EH (cell line): ENCODE results near the gene FOXD4L6.
A peak's percentile ranks its signal among the peaks of the same experiment; 100 is the strongest.
"Not testable (repeated sequence)": the region's sequence is repeated elsewhere in the genome, so short reads cannot be mapped to it uniquely, and the experiment has no call there.

Source experiments
- DNase-seq: peaks from one replicate; pipeline ENCODE4 v3.0.0-alpha.2; 2015; ENCODE audit warnings: low read depth

FOXD4L6 gene

GRCh38 chr9:41100508-41100907, 28.0 kb downstream of the FOXD4L6 start:
- not testable (repeated sequence) for DNase-seq

- not testable (repeated sequence) for DNase-seq
Observed at GRCh38 chr9:41098759-41099158, 29.7 kb downstream of the FOXD4L6 start.

DNA sequence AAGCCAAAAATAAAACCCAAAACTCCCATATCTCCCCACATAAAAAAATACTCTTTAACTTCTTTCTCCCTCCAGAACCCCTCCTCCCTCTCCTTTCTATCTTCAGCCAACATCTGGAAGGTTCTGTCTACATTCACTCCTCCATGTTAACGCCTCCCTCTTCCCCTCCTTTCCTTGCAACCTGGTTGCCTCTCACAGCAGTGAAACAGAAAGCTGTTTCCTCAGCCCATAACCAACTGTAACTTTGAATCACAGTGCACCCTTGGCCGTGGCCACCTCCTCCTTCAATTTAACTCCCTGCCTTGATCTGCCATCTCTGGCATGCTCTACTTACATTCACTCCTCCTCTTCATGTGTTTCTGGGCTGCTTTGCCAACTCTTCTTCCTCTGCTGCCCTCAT, 33.4 kb downstream of the FOXD4L6 start:
- DNase-seq, result not testable (repeated sequence)

GRCh38 chr9:41094010-41094773, 34.3 kb downstream of the FOXD4L6 start:
- DNase-seq, result peak; percentile 11

DNA sequence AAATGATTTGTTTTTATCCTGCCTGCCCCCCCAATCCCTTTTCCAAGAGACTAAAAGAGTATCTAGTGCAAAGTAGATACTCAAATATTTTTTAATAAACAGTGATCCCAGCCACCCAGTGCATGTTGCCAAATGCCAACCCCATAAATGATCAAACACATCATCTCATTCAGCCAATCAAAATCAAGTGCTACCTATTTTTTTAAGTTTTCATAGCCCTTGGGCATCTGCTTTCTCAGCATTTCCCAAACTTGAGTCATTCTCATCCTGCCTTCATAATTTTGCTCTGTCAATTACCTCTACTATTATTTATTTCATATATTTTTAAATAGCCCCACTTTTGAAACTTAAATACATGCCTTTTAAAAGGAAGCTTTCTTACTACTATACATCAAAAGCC, 37.6 kb downstream of the FOXD4L6 start:
- DNase-seq, result not testable (repeated sequence)

- not testable (repeated sequence) for DNase-seq
Observed at GRCh38 chr9:41090386-41090785, 38.1 kb downstream of the FOXD4L6 start.

DNA sequence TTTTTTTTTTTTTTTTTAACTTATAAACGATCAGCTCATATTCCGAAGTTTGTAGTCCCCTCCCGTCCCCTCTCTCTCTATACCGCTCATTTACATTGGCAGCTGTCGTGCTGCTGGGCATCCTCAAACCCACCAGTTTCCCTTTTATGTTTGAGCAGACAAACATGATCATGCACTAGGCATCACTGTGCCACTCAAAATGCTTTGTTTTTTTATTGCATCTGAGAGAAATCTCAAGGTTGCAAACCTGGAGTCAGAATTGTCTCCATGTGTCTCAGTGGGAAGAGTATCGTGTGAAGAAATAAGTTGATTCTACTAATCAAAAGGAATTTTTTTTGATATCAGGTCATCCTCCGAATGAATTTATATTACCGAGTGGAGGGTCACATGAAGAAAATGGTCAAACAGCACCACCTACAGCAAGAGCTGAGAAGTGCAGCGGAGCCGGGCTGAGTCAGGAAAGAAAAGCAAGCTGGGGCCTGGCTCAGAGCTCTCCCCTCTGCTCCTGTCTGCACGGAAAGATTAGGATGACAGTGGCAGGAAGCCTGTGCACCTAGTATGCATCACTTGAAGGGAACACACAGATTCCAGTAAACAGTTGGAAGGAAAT, 39.9 kb downstream of the FOXD4L6 start:
- not testable (repeated sequence) for DNase-seq

DNA sequence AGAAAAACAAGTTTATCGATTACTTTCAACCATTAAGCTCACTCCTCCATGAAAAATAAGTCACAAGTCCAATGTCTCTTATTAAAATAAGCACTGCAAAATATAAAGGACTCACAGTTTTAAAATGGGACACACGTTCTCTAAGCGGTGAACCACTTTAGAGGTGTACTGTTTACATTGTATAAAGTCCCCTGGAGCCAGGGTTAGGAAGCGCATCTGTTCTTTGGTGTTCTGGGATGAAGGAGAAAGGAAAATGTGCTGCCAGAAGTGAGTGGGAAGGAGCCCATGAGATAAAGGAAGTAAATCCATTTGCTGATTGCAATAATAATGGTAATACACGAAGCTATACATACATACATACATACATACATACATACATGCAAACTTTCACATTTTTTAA, 40.6 kb downstream of the FOXD4L6 start:
- not testable (repeated sequence) for DNase-seq

- DNase-seq, result peak; percentile 17
Observed at GRCh38 chr9:41087157-41087780, 41.2 kb downstream of the FOXD4L6 start.

DNA sequence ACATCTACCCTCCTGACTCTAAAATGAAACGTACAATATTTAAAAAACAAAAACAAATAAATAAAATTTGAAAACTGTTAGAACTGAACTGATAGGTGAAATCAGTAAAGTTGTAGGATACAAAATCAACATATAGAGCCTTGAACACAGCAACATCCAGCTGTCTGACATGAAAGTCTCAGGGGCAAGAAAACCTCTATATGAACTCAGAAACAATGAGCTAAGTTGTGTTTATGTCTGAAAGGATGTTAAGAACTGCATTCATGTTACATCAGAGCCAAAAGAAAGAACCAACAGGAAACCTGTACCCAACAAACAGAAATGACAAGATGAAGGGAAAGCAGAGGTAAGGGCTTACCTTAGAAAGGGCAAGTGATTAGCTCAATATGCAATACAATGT, 41.8 kb downstream of the FOXD4L6 start:
- DNase-seq, result not testable (repeated sequence)

- not testable (repeated sequence) for DNase-seq
Observed at GRCh38 chr9:41086215-41086614, 42.3 kb downstream of the FOXD4L6 start.

DNA sequence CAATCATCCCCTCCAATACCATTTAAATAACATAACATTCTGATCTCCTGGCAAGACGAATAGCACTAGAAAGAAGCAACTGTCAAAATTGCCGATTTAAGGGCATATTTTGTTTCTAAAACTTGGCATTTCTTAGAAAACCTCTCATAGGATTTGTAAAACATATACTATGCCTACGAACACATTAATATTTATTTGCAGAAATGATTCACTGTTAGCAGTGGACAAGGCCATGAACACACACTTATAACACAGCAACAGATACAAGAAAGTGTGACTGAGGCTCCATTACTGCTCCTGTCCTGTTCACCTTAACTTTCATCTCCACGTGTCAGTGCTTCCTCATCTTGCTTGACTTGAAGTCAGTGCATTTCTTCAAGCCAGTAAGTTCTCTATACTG, 46.1 kb downstream of the FOXD4L6 start:
- DNase-seq, result not testable (repeated sequence)

DNA sequence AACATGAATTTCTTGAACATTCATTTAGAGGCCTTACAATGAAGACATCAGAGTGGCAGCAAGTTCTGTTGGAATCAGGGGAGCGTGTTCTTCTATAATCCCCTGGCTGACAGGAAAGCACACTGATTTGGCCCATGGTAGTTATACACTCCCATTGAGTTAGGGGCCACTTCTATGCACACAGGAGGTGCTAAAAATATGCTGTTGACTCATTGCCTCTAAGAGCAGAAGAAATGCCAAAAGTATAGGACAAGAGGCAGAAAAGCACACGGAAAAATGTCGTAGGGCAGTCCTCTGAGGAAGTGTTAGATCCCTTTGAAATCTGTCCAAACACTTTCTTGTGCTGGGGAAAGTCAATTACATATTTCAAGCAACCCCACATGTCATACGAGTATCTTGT, 49.0 kb downstream of the FOXD4L6 start:
- peak; percentile 2 for DNase-seq

DNA sequence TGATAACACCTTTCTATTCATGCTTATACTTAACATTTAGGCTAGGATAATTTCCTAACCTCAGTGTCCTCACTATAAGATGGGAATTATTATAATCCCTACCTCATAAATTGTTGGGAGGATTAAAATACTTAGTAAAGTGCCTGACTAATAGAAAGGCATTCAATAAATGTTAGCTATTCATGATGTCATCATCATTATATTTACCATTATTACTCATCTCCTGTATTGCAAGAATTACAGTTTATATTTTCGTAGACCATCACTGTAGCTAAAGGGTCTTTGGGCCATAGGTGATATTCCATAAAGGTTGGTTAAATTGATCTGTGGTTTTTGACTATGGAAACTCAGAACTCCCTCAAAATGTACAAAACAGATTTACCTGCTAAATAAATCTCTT, 50.9 kb downstream of the FOXD4L6 start:
- peak; percentile 35 for DNase-seq
